H1 (cell line): ENCODE data around the gene CACNA1E. TPM values are rescaled to one million over a fixed set of nuclear protein-coding genes. Genes with fewer than 3 reads are reported as not detected.

Experiments
- CHD7 ChIP-seq: fragments of 300-600 bp; sonication (generic); IDR thresholded peaks from 2 replicates; pipeline ENCODE4 v1.7.1; 2012; ENCODE audit warnings: low read length, moderate library complexity, mild to moderate bottlenecking, inconsistent platforms; ENCODE audit not compliant: insufficient replicate concordance
- FOSL1 ChIP-seq: IDR thresholded peaks from 2 replicates; pipeline ENCODE4 v1.6.1; 2011; ENCODE audit warnings: mild to moderate bottlenecking, low read depth, low read length, moderate library complexity; ENCODE audit not compliant: insufficient read depth
- polyA plus RNA-seq, 7 experiments: library from polyadenylated mRNA; depleted of rRNA in 3 of 7; stranded (reverse) in 5 of 7; unstranded in 2 of 7; fragments of >200 nt in 5 of 7; fragments of 200-250 nt in 2 of 7; gene quantifications; 1 replicate in 5 of 7; 2 replicates in 1 of 7; 4 replicates in 1 of 7; pipeline versions ENCODE4 v1.2.1 to v1.2.3, GENCODE V29; 2011 to 2013; ENCODE audit warnings: missing spikeins in 2 of 7, mixed read lengths in 2 of 7
- total RNA-seq: library from RNA; stranded (reverse); fragmentation: NEBNext Ultra II Directional; extraction: Animal tissue kit (Norgen Biotek cat#: 25700); gene quantifications from 2 replicates; pipeline ENCODE4 v1.2.1, GENCODE V29; 2021

CACNA1E gene
- total and polyA plus RNA-seq, 2 of the 8 experiments (the other 6 are each of a cell fraction or from before 2014, with no cell fraction given): 0.98 to 1.3 TPM

DNA sequence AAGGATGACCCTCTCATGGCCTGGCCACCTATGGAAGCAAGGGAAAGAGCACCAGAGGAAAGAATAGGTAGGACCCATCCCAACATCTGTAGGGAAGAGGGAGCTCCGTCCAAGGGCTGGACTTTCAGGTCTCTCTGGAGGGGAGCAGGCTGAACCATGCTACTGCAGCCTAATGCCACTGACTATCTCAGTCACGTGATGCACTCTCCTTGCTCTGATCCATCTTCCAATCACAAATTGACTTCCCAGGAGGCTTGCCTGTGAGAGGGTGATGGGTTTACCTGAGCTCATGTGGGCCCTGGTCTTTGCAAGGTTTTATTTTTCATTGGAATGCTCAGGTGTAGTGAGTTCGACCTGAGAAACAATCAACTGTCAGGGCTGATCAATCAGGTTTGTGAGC lies 128.8 kb downstream of the CACNA1E start (continued):
- TF ChIP-seq CHD7 (no peak), FOSL1 (no peak)
- TF ChIP-seq, all 59 proteins: peak for 0
